ENCODE results near the gene CSNK1D.

Gene CSNK1D

DNA sequence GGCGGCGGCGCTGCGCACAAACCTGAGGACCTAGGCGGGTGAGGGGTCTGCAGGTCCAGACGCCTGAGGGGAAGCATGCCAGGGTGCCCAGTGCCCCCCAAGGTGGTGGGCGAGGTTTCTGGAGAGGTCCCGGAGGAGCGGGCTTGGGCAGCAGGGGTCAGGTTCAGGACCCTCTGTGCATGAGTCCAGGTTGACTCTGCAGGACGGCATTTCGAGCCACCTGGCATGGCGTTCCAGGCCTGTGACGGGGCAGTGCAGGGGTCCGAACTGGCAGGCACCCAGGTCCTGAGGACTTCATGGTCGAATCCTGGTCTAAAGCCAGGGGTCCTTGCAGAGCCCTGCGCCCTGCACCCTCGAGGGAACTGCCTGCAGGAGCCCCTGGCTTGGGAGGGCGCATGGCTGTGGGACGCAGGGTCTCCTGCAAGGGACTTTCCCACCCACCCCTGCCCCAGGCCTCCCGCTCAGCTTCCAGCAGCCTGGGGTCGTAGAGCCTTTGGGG, 41.1 kb downstream of the CSNK1D start:
- DNase-seq (ENCODE audit: low read depth): no peak
- peak overlapping the region; percentile 66 for H3K4me3 ChIP-seq (ENCODE audit: low read length)
- TF ChIP-seq, protein P1, sequence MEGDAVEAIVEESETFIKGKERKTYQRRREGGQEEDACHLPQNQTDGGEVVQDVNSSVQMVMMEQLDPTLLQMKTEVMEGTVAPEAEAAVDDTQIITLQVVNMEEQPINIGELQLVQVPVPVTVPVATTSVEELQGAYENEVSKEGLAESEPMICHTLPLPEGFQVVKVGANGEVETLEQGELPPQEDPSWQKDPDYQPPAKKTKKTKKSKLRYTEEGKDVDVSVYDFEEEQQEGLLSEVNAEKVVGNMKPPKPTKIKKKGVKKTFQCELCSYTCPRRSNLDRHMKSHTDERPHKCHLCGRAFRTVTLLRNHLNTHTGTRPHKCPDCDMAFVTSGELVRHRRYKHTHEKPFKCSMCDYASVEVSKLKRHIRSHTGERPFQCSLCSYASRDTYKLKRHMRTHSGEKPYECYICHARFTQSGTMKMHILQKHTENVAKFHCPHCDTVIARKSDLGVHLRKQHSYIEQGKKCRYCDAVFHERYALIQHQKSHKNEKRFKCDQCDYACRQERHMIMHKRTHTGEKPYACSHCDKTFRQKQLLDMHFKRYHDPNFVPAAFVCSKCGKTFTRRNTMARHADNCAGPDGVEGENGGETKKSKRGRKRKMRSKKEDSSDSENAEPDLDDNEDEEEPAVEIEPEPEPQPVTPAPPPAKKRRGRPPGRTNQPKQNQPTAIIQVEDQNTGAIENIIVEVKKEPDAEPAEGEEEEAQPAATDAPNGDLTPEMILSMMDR (conservative IDR thresholded peaks at IDR 0.05; ENCODE audit: low read depth, low read length): no peak

DNA sequence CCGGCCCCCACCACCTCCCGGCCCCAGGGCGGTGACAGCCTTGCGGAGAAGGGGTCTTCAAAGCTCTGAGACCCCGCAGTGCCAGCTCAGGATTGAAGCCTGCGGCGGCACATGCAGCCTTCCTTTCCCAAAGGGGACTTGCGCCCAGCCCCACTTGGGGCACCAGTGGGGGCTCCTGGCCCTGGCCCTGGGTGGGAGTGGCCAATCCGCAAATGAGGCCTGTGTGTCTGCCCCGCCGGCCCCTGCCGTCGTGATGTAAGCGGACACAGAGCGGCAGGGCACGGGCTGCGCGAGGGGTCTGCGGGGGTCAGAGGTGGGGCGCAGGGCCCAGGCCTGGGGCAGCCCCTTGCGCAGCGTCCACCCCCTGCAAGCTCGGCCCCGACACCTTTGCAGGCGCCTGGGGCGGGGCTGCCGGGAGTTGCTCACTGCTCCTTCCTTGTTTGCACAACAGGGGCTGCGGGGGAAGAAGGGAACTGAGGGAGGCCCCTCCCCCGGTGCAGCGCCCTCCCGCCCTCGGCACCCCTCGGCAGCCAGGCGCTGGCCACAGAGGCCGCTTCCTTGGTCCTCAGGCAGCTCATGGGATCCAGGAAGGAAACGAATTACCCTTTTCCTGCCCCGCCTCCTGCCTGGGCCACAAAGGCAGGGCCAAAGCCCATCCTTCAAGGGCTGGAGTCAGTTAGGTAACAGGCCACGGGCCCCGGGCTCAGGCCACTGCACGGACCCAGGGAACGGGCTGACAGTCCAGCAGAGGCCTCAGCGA, 41.8 kb downstream of the CSNK1D start:
- TF ChIP-seq, protein P1 (conservative IDR thresholded peaks at IDR 0.05; ENCODE audit: low read depth, low read length): no peak
- peak overlapping the region; percentile 66 for H3K4me3 ChIP-seq (ENCODE audit: low read length)
- DNase-seq (ENCODE audit: low read depth): no peak

GRCh38 chr17:82231312-82231561, 42.3 kb downstream of the CSNK1D start:
- TF ChIP-seq, protein P1 (conservative IDR thresholded peaks at IDR 0.05; ENCODE audit: low read depth, low read length): no peak
- H3K4me3 ChIP-seq (ENCODE audit: low read length): peak overlapping the region; percentile 66
- DNase-seq (ENCODE audit: low read depth): no peak

GRCh38 chr17:82230609-82231311, 42.7 kb downstream of the CSNK1D start:
- no peak for DNase-seq (ENCODE audit: low read depth)
- TF ChIP-seq, protein P1 (conservative IDR thresholded peaks at IDR 0.05; ENCODE audit: low read depth, low read length): peak; percentile 29
- H3K4me3 ChIP-seq (ENCODE audit: low read length): peak overlapping the region; percentile 66

DNA sequence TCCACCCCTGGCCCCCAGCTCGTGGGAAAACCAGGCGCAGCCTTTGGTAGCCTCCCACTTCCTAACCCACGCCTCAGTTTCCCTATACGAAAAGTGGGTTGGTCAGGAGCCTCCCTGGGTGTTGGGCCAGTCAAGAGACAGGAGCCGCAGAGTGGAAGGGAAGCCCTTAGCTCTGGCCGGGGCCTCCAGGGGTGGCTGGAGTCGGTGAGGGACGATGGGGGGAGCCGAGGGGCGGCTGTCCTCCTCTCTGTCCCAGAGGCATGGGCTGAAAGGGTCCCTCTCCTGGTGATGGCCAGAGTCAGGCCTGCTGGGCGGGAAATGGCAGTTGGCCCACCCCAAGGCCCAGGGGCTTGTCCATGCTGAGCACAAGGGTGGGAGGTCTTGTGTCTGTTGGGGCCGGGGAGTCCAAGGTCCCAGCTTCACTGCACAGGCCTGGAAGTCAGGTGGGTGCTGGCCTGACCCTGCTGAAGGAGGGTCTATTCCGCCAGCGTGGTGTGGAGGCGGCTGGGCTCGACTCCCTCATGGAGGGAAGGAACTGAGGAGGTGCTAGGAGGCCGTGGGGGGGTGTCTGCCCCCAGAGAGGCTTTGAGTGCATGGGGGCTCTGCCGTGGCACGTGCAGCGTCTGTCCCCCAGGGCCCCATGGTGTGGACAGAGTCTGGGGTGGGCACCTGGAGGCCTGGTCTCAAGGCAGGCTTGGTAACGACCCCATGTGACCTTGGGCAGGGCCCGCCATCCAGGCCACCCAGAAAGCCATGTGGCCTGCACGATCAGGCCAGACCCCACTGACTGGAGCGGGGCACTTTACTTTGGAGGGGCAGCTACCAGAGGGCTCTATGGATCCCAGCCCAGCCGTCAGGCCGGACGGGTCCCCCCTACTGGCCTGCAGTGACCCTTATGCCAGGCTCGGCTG, 43.5 kb downstream of the CSNK1D start:
- H3K4me3 ChIP-seq (ENCODE audit: low read length): peak overlapping the region; percentile 66
- TF ChIP-seq, protein P1 (conservative IDR thresholded peaks at IDR 0.05; ENCODE audit: low read depth, low read length): no peak
- DNase-seq (ENCODE audit: low read depth): no peak

DNA sequence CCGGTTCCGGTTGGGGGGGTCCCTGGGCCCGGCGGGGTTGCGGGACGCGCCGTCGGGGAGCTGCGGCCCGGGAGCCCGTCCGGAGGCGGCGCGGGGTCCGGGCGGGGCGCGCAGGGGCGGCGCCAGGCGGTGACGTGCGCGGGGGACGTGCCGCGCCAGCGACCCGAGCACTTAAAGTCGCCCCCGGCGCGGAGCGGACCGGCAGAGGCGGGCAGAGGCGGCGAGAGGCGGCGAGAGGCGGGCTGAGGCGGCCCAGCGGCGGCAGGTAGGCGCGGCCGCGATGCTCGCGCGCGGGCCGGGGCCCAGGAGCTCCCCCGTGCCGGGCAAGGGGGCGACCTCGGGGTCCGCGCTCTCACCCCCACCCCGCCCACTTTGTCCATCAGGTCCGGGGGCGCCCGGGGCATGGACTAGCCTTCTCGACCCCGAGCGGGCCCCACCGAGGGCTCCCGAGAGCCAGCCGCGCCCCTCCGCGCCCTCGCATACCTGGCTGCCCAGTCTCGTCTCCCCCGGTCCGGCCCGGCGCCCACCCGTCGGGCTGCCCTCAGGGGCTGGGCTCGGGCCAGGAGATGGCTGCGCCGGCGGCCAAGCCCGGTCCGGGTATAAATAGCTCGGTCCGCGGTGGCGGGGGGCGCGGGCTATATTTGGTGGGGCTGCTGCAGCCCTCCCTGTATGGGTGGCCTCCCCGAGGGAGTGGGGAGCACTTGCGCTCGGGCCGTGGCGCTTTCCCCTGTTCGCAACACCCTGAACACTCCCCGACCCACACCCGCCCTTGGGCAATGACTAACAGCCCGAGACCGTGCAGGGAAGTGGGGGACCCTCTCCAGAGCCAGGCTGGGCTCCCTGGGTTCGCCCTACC, 44.4 kb downstream of the CSNK1D start, which contains the start of gene SLC16A3:
SLC16A3 (plus strand) TSS at position 201 of the 856 bp plus-strand sequence. CDS start 6,967 bp downstream, outside the sequence.
- DNase-seq (ENCODE audit: low read depth): no peak
- TF ChIP-seq, protein P1 (conservative IDR thresholded peaks at IDR 0.05; ENCODE audit: low read depth, low read length): no peak
- H3K4me3 ChIP-seq (ENCODE audit: low read length): peak within 1 kb of the TSS; percentile 66

Data from retinal pigment epithelial cell (primary cell).